ENCODE results near the gene XPNPEP2.

DNA sequence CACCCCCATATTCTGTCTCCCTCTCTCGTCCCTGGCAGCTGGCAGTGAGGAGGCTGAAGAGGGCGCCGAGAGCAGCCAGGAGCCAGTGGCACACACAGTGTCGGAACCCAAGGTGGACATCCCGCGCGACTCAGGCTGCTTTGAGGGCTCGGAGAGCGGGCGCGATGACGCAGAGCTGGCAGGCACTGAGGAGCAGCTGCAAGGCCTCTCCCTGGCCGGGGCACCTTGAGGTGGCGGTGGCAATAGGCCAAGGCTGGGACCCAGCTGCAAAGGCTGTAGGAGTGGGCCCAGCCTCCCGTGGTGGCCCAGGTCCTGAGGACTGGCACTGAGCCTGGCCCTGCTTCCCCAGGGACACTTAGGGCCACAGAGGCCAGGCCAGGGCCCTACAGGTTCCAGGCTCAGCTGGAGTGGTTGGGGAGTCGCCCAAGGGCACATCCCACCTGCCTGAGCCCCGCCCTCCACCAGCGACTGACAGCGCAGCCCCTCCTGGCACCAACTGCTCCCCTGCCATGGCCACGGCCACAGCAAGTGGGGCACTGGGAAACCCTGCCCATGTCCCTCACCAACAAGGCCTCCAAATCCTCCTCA, 54.9 kb downstream of the XPNPEP2 start:
- TF ChIP-seq POLR2A (IDR thresholded peaks at IDR 0.05): no peak
- TF ChIP-seq, protein P1, sequence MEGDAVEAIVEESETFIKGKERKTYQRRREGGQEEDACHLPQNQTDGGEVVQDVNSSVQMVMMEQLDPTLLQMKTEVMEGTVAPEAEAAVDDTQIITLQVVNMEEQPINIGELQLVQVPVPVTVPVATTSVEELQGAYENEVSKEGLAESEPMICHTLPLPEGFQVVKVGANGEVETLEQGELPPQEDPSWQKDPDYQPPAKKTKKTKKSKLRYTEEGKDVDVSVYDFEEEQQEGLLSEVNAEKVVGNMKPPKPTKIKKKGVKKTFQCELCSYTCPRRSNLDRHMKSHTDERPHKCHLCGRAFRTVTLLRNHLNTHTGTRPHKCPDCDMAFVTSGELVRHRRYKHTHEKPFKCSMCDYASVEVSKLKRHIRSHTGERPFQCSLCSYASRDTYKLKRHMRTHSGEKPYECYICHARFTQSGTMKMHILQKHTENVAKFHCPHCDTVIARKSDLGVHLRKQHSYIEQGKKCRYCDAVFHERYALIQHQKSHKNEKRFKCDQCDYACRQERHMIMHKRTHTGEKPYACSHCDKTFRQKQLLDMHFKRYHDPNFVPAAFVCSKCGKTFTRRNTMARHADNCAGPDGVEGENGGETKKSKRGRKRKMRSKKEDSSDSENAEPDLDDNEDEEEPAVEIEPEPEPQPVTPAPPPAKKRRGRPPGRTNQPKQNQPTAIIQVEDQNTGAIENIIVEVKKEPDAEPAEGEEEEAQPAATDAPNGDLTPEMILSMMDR (IDR thresholded peaks at IDR 0.05): no peak
- no peak for TF ChIP-seq POLR2AphosphoS5 (IDR thresholded peaks at IDR 0.05)

All from breast epithelium (tissue), 3 donors.